Sigmoid colon (tissue), 7 donors: ENCODE results near the gene PCID2. TPM values are rescaled to one million over a fixed set of nuclear protein-coding genes. Genes with fewer than 3 reads are reported as not detected.

Experiments used
- DNase-seq: peaks from one replicate; pipeline ENCODE4 v3.0.0-alpha.2; 2019
- H3K27ac ChIP-seq, 4 donors: fragments of 200-600 bp; sonication (generic); one replicate each; pipeline ENCODE4 v1.5.1; 2016 to 2019; ENCODE audit warnings: mild to moderate bottlenecking in 1 of 4
- H3K27me3 ChIP-seq, 3 donors: fragments of 200-600 bp; sonication (generic); one replicate each; pipeline ENCODE4 v1.5.1; 2019; ENCODE audit warnings: mild to moderate bottlenecking in 1 of 3
- H3K36me3 ChIP-seq, 4 donors: fragments of 200-600 bp; sonication (generic); one replicate each; pipeline ENCODE4 v1.5.1; 2016 to 2019
- H3K4me1 ChIP-seq, 4 donors: fragments of 200-600 bp; sonication (generic); one replicate each; pipeline ENCODE4 v1.5.1; 2017 to 2019
- H3K4me3 ChIP-seq, 4 donors: fragments of 200-600 bp; sonication (generic); one replicate each; pipeline ENCODE4 v1.5.1; 2017 to 2019; ENCODE audit warnings: mild to moderate bottlenecking in 2 of 4, moderate library complexity in 1 of 4
- H3K9me3 ChIP-seq, 4 donors: fragments of 200-600 bp in 3 of 4; sonication (generic) in 3 of 4; one replicate each; pipeline versions ENCODE4 v1.5.1 to v1.6.1; 2013 to 2019
- CTCF ChIP-seq, 4 experiments: fragments of 450-650 bp in 3 of 4; fragments of 200-600 bp in 1 of 4; IDR thresholded peaks; one replicate each; pipeline ENCODE4 v1.5.1; 2016 to 2019; ENCODE audit warnings: antibody characterized with exemption in 4 of 4, mild to moderate bottlenecking in 3 of 4, moderate library complexity in 2 of 4
- EP300 ChIP-seq, 4 donors: sonication (generic); formaldehyde crosslinking; IDR thresholded peaks; one replicate each; pipeline ENCODE4 v1.6.1; 2017; ENCODE audit warnings: antibody characterized with exemption in 4 of 4
- POLR2A ChIP-seq, 2 donors: fragments of 450-650 bp; IDR thresholded peaks; one replicate each; pipeline ENCODE4 v1.6.1; 2016; ENCODE audit warnings: antibody characterized with exemption in 2 of 2, mild to moderate bottlenecking in 2 of 2, moderate library complexity in 2 of 2
- POLR2AphosphoS5 ChIP-seq, 4 donors: sonication (generic); formaldehyde crosslinking; IDR thresholded peaks; one replicate each; pipeline ENCODE4 v1.6.1; 2017; ENCODE audit warnings: antibody characterized with exemption in 4 of 4
- WGBS, 2 donors: extraction: QIAGEN DNeasy Blood & Tissue Kit; methylation state at CpG; one replicate each; pipeline ENCODE4 v1.1.7; 2013; 5-methylcytosine and 5-hydroxymethylcytosine counted together
- intact Hi-C: fragments of 100-400 bp; cut with DNase I; formaldehyde crosslinking; loops from one replicate; pipeline ENCODE4 v1.15.1; 2023
- polyA plus RNA-seq, 3 donors: library from polyadenylated mRNA; stranded (reverse); fragments of 200-250 nt; gene quantifications; one replicate each; pipeline ENCODE4 v1.2.3, GENCODE V29; 2013
- total RNA-seq, 4 donors: library from RNA; depleted of rRNA; stranded (reverse); fragments of >200 nt; gene quantifications; one replicate each; pipeline ENCODE4 v1.1.0, GENCODE V29; 2016
- donor health status: healthy with polysubstance abuse.
- donor health status: Bipolar disorder and iron deficiency.
- donor health status: healthy.

The PCID2 gene
- total and polyA plus RNA-seq, 7 donors = 18.0 to 70.9 (median 44.1) TPM

DNA sequence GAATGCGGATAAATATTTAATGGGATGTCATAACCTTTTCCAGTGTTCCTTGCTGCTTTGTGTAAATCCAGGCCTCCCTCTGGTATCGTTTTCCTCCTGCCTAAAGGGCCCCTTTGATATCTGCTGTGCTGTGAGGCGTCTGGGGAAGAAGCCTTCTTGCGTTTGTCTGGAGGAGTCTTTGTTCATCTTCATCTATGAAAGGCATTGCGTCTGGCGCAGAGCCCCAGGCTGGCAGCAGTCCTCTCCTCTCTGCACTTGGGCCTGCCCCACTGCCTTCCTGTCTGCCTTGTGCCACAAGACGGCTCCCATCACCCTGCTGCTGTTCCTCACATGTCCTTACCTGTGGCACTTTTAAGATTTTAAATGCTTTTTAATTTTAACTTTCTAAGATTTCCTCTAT is 40.3 kb downstream of the PCID2 start:
- H3K9me3 ChIP-seq = no peaks in the 10 kb centered on the region
- H3K27ac ChIP-seq = peak overlapping the region in 1 of 4 donors; percentile 5
- WGBS, 2 donors = 85 to 91% methylated on average over 7 of the region's 7 CpGs
- H3K4me1 ChIP-seq = no peaks in the 10 kb centered on the region
- intact Hi-C loops = no loop called here
- no peak for DNase-seq
- no peak for TF ChIP-seq POLR2AphosphoS5 (IDR thresholded peaks at IDR 0.05)
- peaks cover 0 to 5% (median 0%) of the 10 kb centered on the region in 3 donors for H3K27me3 ChIP-seq
- peaks cover 0 to 29% (median 3%) of the 10 kb centered on the region in 4 donors for H3K36me3 ChIP-seq
- H3K4me3 ChIP-seq = no peak overlapping the region

DNA sequence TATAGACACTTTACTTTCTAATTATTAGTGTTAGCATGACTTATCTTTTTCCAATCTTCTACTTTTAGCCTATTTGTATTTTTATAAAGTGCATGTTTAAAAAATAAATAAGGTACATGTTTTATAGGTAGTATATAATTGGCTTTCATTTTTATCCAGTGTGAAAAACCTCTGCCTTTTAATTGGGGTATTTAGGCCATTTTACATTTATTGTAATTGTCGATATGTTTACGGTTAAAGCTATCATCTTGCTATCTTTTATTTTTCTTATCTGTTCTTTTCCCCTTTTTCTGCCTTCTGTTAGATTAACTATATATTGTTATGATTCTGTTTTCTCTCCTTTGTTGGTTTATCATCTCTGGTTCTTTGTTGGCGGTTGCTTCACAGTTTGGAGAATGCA is 40.9 kb downstream of the PCID2 start:
- peaks cover 0 to 12% (median 5%) of the 10 kb centered on the region in 3 donors for H3K27me3 ChIP-seq
- H3K9me3 ChIP-seq = no peaks in the 10 kb centered on the region
- peaks cover 0 to 24% (median under 1%) of the 10 kb centered on the region in 4 donors for H3K36me3 ChIP-seq
- TF ChIP-seq CTCF (IDR thresholded peaks at IDR 0.05) = no peak
- TF ChIP-seq POLR2AphosphoS5 (IDR thresholded peaks at IDR 0.05) = no peak
- no peak for TF ChIP-seq EP300 (IDR thresholded peaks at IDR 0.05)
- no peak for TF ChIP-seq POLR2A (IDR thresholded peaks at IDR 0.05)
- 97% methylated on average over 3 of the region's 3 CpGs for WGBS, 2 donors
- DNase-seq = no peak
- H3K4me3 ChIP-seq = no peak overlapping the region
- H3K27ac ChIP-seq = no peak overlapping the region
- no peaks in the 10 kb centered on the region for H3K4me1 ChIP-seq
- intact Hi-C loops = no loop called here

DNA sequence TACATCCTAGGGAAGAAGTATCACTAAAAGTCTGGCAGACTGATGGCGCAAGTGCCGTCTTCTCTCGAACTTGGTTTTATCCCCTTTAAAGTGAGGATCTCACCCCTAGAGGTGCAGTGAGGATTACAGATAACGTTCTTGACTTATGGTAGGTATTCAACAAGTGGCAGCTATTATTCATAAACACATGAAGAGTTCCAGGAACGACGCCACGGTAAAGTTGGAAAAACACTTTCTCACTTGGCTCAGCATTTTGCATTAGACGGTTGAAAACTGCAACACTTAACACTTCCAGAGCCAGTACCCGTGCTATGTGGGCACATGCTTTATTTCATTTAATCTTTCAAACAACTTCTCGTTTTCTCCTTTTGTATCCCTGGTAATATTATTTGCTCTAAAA is 41.3 kb downstream of the PCID2 start:
- no peak overlapping the region for H3K27ac ChIP-seq
- intact Hi-C loops = no loop called here
- H3K9me3 ChIP-seq = no peaks in the 10 kb centered on the region

GRCh38 chr13:113166681-113167080 is 41.8 kb downstream of the PCID2 start:
- H3K9me3 ChIP-seq = no peaks in the 10 kb centered on the region
- peaks cover 0 to 12% (median 5%) of the 10 kb centered on the region in 3 donors for H3K27me3 ChIP-seq
- no peak overlapping the region for H3K4me3 ChIP-seq
- peaks cover 0 to 15% (median 0%) of the 10 kb centered on the region in 4 donors for H3K36me3 ChIP-seq
- TF ChIP-seq CTCF (IDR thresholded peaks at IDR 0.05) (no peak), POLR2AphosphoS5 (IDR thresholded peaks at IDR 0.05) (no peak), EP300 (IDR thresholded peaks at IDR 0.05) (no peak), POLR2A (IDR thresholded peaks at IDR 0.05) (no peak)
- H3K4me1 ChIP-seq = no peaks in the 10 kb centered on the region
- intact Hi-C loops = no loop called here
- H3K27ac ChIP-seq = no peak overlapping the region
- DNase-seq = no peak
- 28 to 75% methylated on average over 5 of the region's 5 CpGs for WGBS, 2 donors

More for the DNA sequence above, 41.3 kb downstream of the PCID2 start:
- H3K4me3 ChIP-seq = no peak overlapping the region
- H3K27me3 ChIP-seq = peaks cover 0 to 12% (median 5%) of the 10 kb centered on the region in 3 donors
- TF ChIP-seq POLR2AphosphoS5 (IDR thresholded peaks at IDR 0.05) (no peak), CTCF (IDR thresholded peaks at IDR 0.05) (no peak), POLR2A (IDR thresholded peaks at IDR 0.05) (no peak)
- DNase-seq = no peak
- H3K36me3 ChIP-seq = peaks cover 0 to 19% (median 0%) of the 10 kb centered on the region in 4 donors
- H3K4me1 ChIP-seq = no peaks in the 10 kb centered on the region
- 42 to 80% methylated on average over 10 of the region's 10 CpGs for WGBS, 2 donors

- WGBS, 2 donors = 72 to 86% methylated on average over 10 of the region's 10 CpGs
- Histone ChIP-seq H3K36me3 (peaks cover 0 to 10% (median 0%) of the 10 kb centered on the region in 4 donors), H3K27me3 (peaks cover 4 to 16% (median 5%) of the 10 kb centered on the region in 3 donors), H3K27ac (no peak overlapping the region), H3K4me3 (no peak overlapping the region), H3K4me1 (no peaks in the 10 kb centered on the region), H3K9me3 (no peaks in the 10 kb centered on the region)
- intact Hi-C loops = no loop called here
- DNase-seq = no peak
- TF ChIP-seq POLR2A (IDR thresholded peaks at IDR 0.05) = no peak
- TF ChIP-seq POLR2AphosphoS5 (IDR thresholded peaks at IDR 0.05) = no peak
- no peak for TF ChIP-seq EP300 (IDR thresholded peaks at IDR 0.05)
- TF ChIP-seq CTCF (IDR thresholded peaks at IDR 0.05) = no peak
These were observed 42.2 kb downstream of the PCID2 start for GRCh38 chr13:113166266-113166665.
